ENCODE results near the gene COL5A2.

DNA sequence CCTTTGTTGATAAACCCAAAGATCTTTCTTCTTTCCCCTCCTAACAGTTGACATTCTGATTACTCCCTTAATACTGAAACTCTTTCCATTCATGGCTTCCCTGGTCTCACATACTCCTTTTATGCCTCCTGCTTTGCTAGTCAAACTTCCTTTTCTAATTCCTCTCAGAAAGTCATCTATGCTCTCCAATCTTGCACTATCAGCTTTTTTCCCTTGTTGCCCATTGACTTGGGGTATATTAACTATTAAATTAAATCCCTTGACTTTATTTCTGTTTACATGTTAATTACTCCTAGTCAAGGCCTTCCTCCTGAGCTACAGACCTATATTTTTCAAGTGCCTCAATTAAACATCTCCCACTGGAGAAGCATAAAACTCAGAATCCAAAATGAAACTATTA lies 3.6 kb upstream of the COL5A2 start:
- TF ChIP-seq, protein P1, sequence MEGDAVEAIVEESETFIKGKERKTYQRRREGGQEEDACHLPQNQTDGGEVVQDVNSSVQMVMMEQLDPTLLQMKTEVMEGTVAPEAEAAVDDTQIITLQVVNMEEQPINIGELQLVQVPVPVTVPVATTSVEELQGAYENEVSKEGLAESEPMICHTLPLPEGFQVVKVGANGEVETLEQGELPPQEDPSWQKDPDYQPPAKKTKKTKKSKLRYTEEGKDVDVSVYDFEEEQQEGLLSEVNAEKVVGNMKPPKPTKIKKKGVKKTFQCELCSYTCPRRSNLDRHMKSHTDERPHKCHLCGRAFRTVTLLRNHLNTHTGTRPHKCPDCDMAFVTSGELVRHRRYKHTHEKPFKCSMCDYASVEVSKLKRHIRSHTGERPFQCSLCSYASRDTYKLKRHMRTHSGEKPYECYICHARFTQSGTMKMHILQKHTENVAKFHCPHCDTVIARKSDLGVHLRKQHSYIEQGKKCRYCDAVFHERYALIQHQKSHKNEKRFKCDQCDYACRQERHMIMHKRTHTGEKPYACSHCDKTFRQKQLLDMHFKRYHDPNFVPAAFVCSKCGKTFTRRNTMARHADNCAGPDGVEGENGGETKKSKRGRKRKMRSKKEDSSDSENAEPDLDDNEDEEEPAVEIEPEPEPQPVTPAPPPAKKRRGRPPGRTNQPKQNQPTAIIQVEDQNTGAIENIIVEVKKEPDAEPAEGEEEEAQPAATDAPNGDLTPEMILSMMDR (IDR thresholded peaks at IDR 0.05 in 2 of 3, conservative IDR thresholded peaks at IDR 0.05 in 1 of 3; ENCODE audit: control insufficient read depth in 2 of 3, extremely low read depth in 1 of 3, insufficient read depth in 1 of 3, low read depth in 3 of 3, low read length in 3 of 3), result no peak
- TF ChIP-seq POLR2AphosphoS5 (IDR thresholded peaks at IDR 0.05; ENCODE audit: low read length) (no peak), ZNF274 (IDR thresholded peaks at IDR 0.05; ENCODE audit: insufficient read depth, insufficient read length) (no peak), JUNB (IDR thresholded peaks at IDR 0.05) (no peak), RAD21 (IDR thresholded peaks at IDR 0.05; ENCODE audit: insufficient read depth, low read depth, low read length) (no peak), POLR2A (IDR thresholded peaks at IDR 0.05; ENCODE audit: low read depth, low read length) (no peak), BACH1 (IDR thresholded peaks at IDR 0.05; ENCODE audit: borderline replicate concordance) (no peak), HDAC2 (IDR thresholded peaks at IDR 0.05) (no peak), BRCA1 (IDR thresholded peaks at IDR 0.05; ENCODE audit: low read depth, low read length) (no peak), SP1 (IDR thresholded peaks at IDR 0.05; ENCODE audit: low read depth, low read length) (no peak)
- TF ChIP-seq, protein P2, sequence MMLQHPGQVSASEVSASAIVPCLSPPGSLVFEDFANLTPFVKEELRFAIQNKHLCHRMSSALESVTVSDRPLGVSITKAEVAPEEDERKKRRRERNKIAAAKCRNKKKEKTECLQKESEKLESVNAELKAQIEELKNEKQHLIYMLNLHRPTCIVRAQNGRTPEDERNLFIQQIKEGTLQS (IDR thresholded peaks at IDR 0.05; ENCODE audit: borderline replicate concordance, extremely low read depth, low read depth, low read length), result no peak

All from GM12878 (cell line).